SU-DHL-6 (cell line): ENCODE results near the gene AVEN.

Experiments used
- H2AFZ ChIP-seq: fragments of 200-600 bp; sonication (generic); 2 replicates; pipeline ENCODE4 v1.6.1; 2014; ENCODE audit warnings: low read depth, mild to moderate bottlenecking, moderate library complexity, mixed read lengths, antibody characterized with exemption, low read length; ENCODE audit not compliant: severe bottlenecking
- H3F3A ChIP-seq: fragments of 200-600 bp; shearing (Covaris generic); 2 replicates; pipeline ENCODE4 v1.6.0; 2016; ENCODE audit warnings: antibody characterized with exemption, mild to moderate bottlenecking; ENCODE audit not compliant: insufficient read depth
- H3K27ac ChIP-seq: fragments of 200-600 bp; sonication (generic); 2 replicates; pipeline ENCODE4 v1.5.1; 2016; ENCODE audit warnings: low read depth, mild to moderate bottlenecking, low read length, moderate library complexity, mixed read lengths
- H3K27me3 ChIP-seq: fragments of 200-600 bp; sonication (generic), shearing (Covaris generic); 2 replicates; pipeline ENCODE4 v1.6.0; 2014; ENCODE audit warnings: mild to moderate bottlenecking, low read length
- H3K36me3 ChIP-seq: fragments of 200-600 bp; sonication (generic); 2 replicates; pipeline ENCODE4 v1.6.1; 2014; ENCODE audit warnings: mild to moderate bottlenecking, low read length, mixed read lengths
- H3K4me2 ChIP-seq: fragments of 300-600, 200-600 bp; shearing (Covaris generic), sonication (generic); 2 replicates; pipeline ENCODE4 v1.6.0; 2014; ENCODE audit warnings: low read length, low read depth, mild to moderate bottlenecking; ENCODE audit not compliant: poor library complexity, severe bottlenecking
- H3K4me3 ChIP-seq: fragments of 200-600 bp; sonication (generic); 2 replicates; pipeline ENCODE4 v1.5.1; 2014; ENCODE audit warnings: antibody characterized with exemption, low read length, mild to moderate bottlenecking, mixed read lengths; ENCODE audit not compliant: insufficient read depth, poor library complexity, severe bottlenecking
- H3K79me2 ChIP-seq: fragments of 200-600 bp; sonication (generic); 2 replicates; pipeline ENCODE4 v1.6.1; 2014; ENCODE audit warnings: mild to moderate bottlenecking, low read length, moderate library complexity; ENCODE audit not compliant: insufficient read depth
- H3K9ac ChIP-seq: fragments of 200-600 bp; sonication (generic); 2 replicates; pipeline ENCODE4 v1.7.0; 2014; ENCODE audit warnings: mild to moderate bottlenecking, low read length
- H3K9me2 ChIP-seq: fragments of 200-600 bp; sonication (generic); replicated peaks from 2 replicates; pipeline ENCODE4 v1.6.1; 2014; ENCODE audit warnings: low read length; ENCODE audit not compliant: insufficient read depth
- H3K9me3 ChIP-seq: fragments of 200-600 bp; sonication (generic); 2 replicates; pipeline ENCODE4 v1.6.1; 2014; ENCODE audit warnings: low read length, mixed read lengths; ENCODE audit not compliant: insufficient read depth
- H4K20me1 ChIP-seq: fragments of 200-600 bp; sonication (generic); 2 replicates; pipeline ENCODE4 v1.6.1; 2014; ENCODE audit warnings: low read depth, mild to moderate bottlenecking, antibody characterized with exemption, low read length, moderate library complexity, mixed read lengths
- EZH2phosphoT487 ChIP-seq: fragments of 200-600 bp; sonication (generic), shearing (Covaris generic); conservative IDR thresholded peaks from 2 replicates; pipeline ENCODE4 v1.6.1; 2018; ENCODE audit warnings: mild to moderate bottlenecking, antibody characterized with exemption, low read length, moderate library complexity, mixed read lengths
- TF ChIP-seq, protein P1 (sequence below): fragments of 200-600 bp; sonication (generic); IDR thresholded peaks from one replicate; pipeline ENCODE4 v1.5.1; 2017; ENCODE audit warnings: antibody characterized with exemption, mild to moderate bottlenecking, low read length, moderate library complexity; ENCODE audit not compliant: insufficient read depth, poor library complexity, severe bottlenecking

AVEN gene

GRCh38 chr15:33858836-33859235 is 180.2 kb downstream of the AVEN start:
- no peak for TF ChIP-seq EZH2phosphoT487
- TF ChIP-seq, protein P1, sequence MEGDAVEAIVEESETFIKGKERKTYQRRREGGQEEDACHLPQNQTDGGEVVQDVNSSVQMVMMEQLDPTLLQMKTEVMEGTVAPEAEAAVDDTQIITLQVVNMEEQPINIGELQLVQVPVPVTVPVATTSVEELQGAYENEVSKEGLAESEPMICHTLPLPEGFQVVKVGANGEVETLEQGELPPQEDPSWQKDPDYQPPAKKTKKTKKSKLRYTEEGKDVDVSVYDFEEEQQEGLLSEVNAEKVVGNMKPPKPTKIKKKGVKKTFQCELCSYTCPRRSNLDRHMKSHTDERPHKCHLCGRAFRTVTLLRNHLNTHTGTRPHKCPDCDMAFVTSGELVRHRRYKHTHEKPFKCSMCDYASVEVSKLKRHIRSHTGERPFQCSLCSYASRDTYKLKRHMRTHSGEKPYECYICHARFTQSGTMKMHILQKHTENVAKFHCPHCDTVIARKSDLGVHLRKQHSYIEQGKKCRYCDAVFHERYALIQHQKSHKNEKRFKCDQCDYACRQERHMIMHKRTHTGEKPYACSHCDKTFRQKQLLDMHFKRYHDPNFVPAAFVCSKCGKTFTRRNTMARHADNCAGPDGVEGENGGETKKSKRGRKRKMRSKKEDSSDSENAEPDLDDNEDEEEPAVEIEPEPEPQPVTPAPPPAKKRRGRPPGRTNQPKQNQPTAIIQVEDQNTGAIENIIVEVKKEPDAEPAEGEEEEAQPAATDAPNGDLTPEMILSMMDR, result no peak
- H3K27me3 ChIP-seq, result no peaks in the 10 kb centered on the region
- no peak overlapping the region for H3K27ac ChIP-seq
- no peaks in the 10 kb centered on the region for H3K9me3 ChIP-seq
- H3K4me2 ChIP-seq, result no peak overlapping the region
- H4K20me1 ChIP-seq, result no peaks in the 10 kb centered on the region
- H3K4me3 ChIP-seq, result no peak overlapping the region
- no peaks in the 10 kb centered on the region for H3K79me2 ChIP-seq
- no peaks in the 10 kb centered on the region for H3K9me2 ChIP-seq
- no peak overlapping the region for H2AFZ ChIP-seq
- H3K9ac ChIP-seq, result no peak overlapping the region
- H3F3A ChIP-seq, result no peaks in the 10 kb centered on the region
- H3K36me3 ChIP-seq, result no peaks in the 10 kb centered on the region

GRCh38 chr15:33857726-33858125 is 181.3 kb downstream of the AVEN start:
- Histone ChIP-seq H3F3A (no peaks in the 10 kb centered on the region), H3K9me2 (no peaks in the 10 kb centered on the region), H4K20me1 (no peaks in the 10 kb centered on the region), H3K4me2 (no peak overlapping the region), H3K9ac (no peak overlapping the region), H3K27me3 (no peaks in the 10 kb centered on the region), H3K9me3 (no peaks in the 10 kb centered on the region), H2AFZ (no peak overlapping the region), H3K36me3 (no peaks in the 10 kb centered on the region), H3K4me3 (no peak overlapping the region), H3K27ac (no peak overlapping the region), H3K79me2 (no peaks in the 10 kb centered on the region)
- TF ChIP-seq, protein P1, result no peak
- TF ChIP-seq EZH2phosphoT487, result no peak

GRCh38 chr15:33852570-33852969 is 186.4 kb downstream of the AVEN start:
- H3K27me3 ChIP-seq, result no peaks in the 10 kb centered on the region
- H3K9me3 ChIP-seq, result no peaks in the 10 kb centered on the region
- no peaks in the 10 kb centered on the region for H4K20me1 ChIP-seq
- no peak overlapping the region for H3K27ac ChIP-seq
- no peaks in the 10 kb centered on the region for H3F3A ChIP-seq
- H3K9me2 ChIP-seq, result no peaks in the 10 kb centered on the region
- H3K4me2 ChIP-seq, result no peak overlapping the region
- no peak for TF ChIP-seq EZH2phosphoT487
- TF ChIP-seq, protein P1, result no peak
- H3K9ac ChIP-seq, result no peak overlapping the region
- no peaks in the 10 kb centered on the region for H3K36me3 ChIP-seq
- no peak overlapping the region for H3K4me3 ChIP-seq
- no peak overlapping the region for H2AFZ ChIP-seq
- no peaks in the 10 kb centered on the region for H3K79me2 ChIP-seq

DNA sequence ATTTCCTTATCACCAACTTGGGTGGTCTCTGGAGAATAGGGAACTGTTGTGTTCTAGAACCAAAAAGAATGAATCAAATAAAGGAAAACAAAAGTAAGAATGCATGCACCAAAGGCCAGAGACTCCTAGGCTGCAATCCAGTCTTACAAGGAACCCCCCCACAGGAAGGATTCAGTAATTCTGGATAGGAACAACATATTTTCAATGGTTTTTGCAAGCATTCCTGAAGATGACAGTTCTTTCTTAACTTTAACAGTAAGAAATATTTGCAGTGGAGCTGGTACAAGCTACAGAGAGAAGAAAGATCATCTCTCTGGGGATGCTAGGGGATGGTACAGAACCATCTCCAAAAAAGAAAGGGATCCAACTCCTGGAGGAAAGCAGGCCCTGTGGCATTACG is 186.9 kb downstream of the AVEN start:
- TF ChIP-seq, protein P1, result no peak
- no peak for TF ChIP-seq EZH2phosphoT487
- no peak overlapping the region for H3K4me2 ChIP-seq

More for the DNA sequence above, 186.9 kb downstream of the AVEN start:
- Histone ChIP-seq H3F3A (no peaks in the 10 kb centered on the region), H3K9ac (no peak overlapping the region), H3K27ac (no peak overlapping the region), H2AFZ (no peak overlapping the region), H4K20me1 (no peaks in the 10 kb centered on the region), H3K27me3 (no peaks in the 10 kb centered on the region), H3K9me2 (no peaks in the 10 kb centered on the region), H3K4me3 (no peak overlapping the region), H3K36me3 (no peaks in the 10 kb centered on the region), H3K79me2 (no peaks in the 10 kb centered on the region), H3K9me3 (no peaks in the 10 kb centered on the region)
